H1 (cell line): ENCODE data around the gene SKIDA1. TPM values are rescaled to one million over a fixed set of nuclear protein-coding genes. Genes with fewer than 3 reads are reported as not detected.

Experiments used
- CTCF ChIA-PET: fragments of 300-600 bp; sonication (Branson Sonifier 250); formaldehyde crosslinking; loops from one replicate; lab custom pipeline; 2021; ENCODE audit not compliant: partially characterized antibody; lab: Charles Lee
- POLR2A ChIA-PET: fragments of 300-600 bp; sonication (Branson Sonifier 250); formaldehyde crosslinking; loops from one replicate; lab custom pipeline; 2021; ENCODE audit warnings: inconsistent platforms; ENCODE audit not compliant: partially characterized antibody; lab: Charles Lee
- DNase-seq, 2 experiments: peaks; one replicate each; pipeline versions ENCODE4 v3.0.0 to v3.0.0-alpha.2; 2010 to 2022; ENCODE audit warnings: low spot score in 2 of 2, low read depth in 1 of 2, mixed read lengths in 1 of 2
- FAIRE-seq: peaks from 2 replicates; lab custom pipeline; 2011; peaks lifted over from hg19 to GRCh38; lab: Jason Lieb, UNC
- H2AFZ ChIP-seq: 2 replicates; pipeline ENCODE4 v1.8.1; 2012; ENCODE audit warnings: low read length, inconsistent platforms
- H2AK5ac ChIP-seq: 2 replicates; pipeline ENCODE4 v1.6.1; 2013; ENCODE audit warnings: low read depth, low read length
- H2BK120ac ChIP-seq: replicated peaks from 2 replicates; pipeline ENCODE3; 2013; ENCODE audit warnings: low read depth, low read length, inconsistent platforms
- H2BK12ac ChIP-seq: 2 replicates; pipeline ENCODE4 v1.6.1; 2013; ENCODE audit warnings: low read depth, low read length
- H2BK15ac ChIP-seq: 2 replicates; pipeline ENCODE4 v1.6.1; 2013; ENCODE audit warnings: low read length
- H2BK20ac ChIP-seq: 2 replicates; pipeline ENCODE4 v1.6.1; 2013; ENCODE audit warnings: low read length
- H2BK5ac ChIP-seq: 2 replicates; pipeline ENCODE4 v1.6.1; 2013; ENCODE audit warnings: low read depth, low read length
- H3K14ac ChIP-seq: 2 replicates; pipeline ENCODE4 v1.6.1; 2013; ENCODE audit warnings: inconsistent platforms; ENCODE audit not compliant: insufficient read length
- H3K18ac ChIP-seq: 2 replicates; pipeline ENCODE4 v1.6.1; 2013; ENCODE audit warnings: low read length; ENCODE audit errors: extremely low read depth
- H3K23ac ChIP-seq: 2 replicates; pipeline ENCODE4 v1.6.1; 2013; ENCODE audit warnings: inconsistent platforms; ENCODE audit not compliant: insufficient read length
- H3K23me2 ChIP-seq: 2 replicates; pipeline ENCODE4 v1.6.1; 2013; ENCODE audit warnings: low read depth, low read length
- H3K27ac ChIP-seq: 2 replicates; pipeline ENCODE4 v1.6.1; 2011; ENCODE audit warnings: low read depth, low read length, inconsistent platforms
- H3K27me3 ChIP-seq, 4 experiments: replicated peaks in 1 of 4; 1 replicate in 1 of 4; 2 replicates in 3 of 4; pipeline versions ENCODE4 v1.6.1 to v1.8.1; 2011 to 2013; ENCODE audit warnings: low read length in 3 of 4, mild to moderate bottlenecking in 3 of 4, inconsistent platforms in 2 of 4, mixed read lengths in 2 of 4, moderate library complexity in 1 of 4; ENCODE audit not compliant: control insufficient read depth in 3 of 4, insufficient read depth in 3 of 4; ENCODE audit errors: extremely low read depth in 1 of 4
- H3K36me3 ChIP-seq, 4 experiments: 2 replicates each; pipeline versions ENCODE4 v1.6.1 to v1.8.1; 2011 to 2013; ENCODE audit warnings: mild to moderate bottlenecking in 4 of 4, low read length in 3 of 4, moderate library complexity in 2 of 4, control low read depth in 1 of 4, inconsistent platforms in 1 of 4; ENCODE audit not compliant: insufficient read depth in 4 of 4, control insufficient read depth in 2 of 4
- H3K4ac ChIP-seq: replicated peaks from 2 replicates; pipeline ENCODE3; 2013; ENCODE audit warnings: low read length, low read depth, mixed read lengths, inconsistent platforms; ENCODE audit not compliant: insufficient read length
- H3K4me1 ChIP-seq, 4 experiments: replicated peaks in 1 of 4; 1 replicate in 1 of 4; 2 replicates in 3 of 4; pipeline versions ENCODE4 v1.6.1 to v1.8.1; 2011 to 2013; ENCODE audit warnings: low read length in 3 of 4, inconsistent platforms in 2 of 4, mixed read lengths in 1 of 4; ENCODE audit not compliant: insufficient read depth in 4 of 4, control insufficient read depth in 3 of 4
- H3K4me2 ChIP-seq, 2 experiments: 2 replicates each; pipeline versions ENCODE4 v1.6.1 to v1.8.1; 2011 to 2013; ENCODE audit warnings: low read depth in 2 of 2, low read length in 2 of 2, control low read depth in 1 of 2, inconsistent platforms in 1 of 2, mild to moderate bottlenecking in 1 of 2; ENCODE audit not compliant: insufficient read depth in 1 of 2
- H3K4me3 ChIP-seq, 4 experiments: fragments of 200-600, 300-600 bp in 1 of 4; sonication (generic), shearing (Covaris generic), sonication (Bioruptor Twin) in 1 of 4; 2 replicates each; pipeline versions ENCODE4 v1.5.1 to v1.8.1; 2011 to 2016; ENCODE audit warnings: low read length in 4 of 4, low read depth in 3 of 4, control low read depth in 2 of 4, inconsistent platforms in 2 of 4, mild to moderate bottlenecking in 2 of 4, mixed read lengths in 1 of 4, moderate library complexity in 1 of 4; ENCODE audit not compliant: insufficient read depth in 2 of 4; ENCODE audit errors: extremely low read depth in 1 of 4
- H3K56ac ChIP-seq: replicated peaks from 2 replicates; pipeline ENCODE3; 2013; ENCODE audit warnings: low read depth, mild to moderate bottlenecking, mixed read lengths, low read length, inconsistent platforms; ENCODE audit not compliant: insufficient read length
- H3K79me1 ChIP-seq: 2 replicates; pipeline ENCODE4 v1.6.1; 2013; ENCODE audit warnings: low read depth, low read length, control low read depth
- H3K79me2 ChIP-seq, 2 experiments: 2 replicates each; pipeline versions ENCODE4 v1.6.1 to v1.8.1; 2012 to 2013; ENCODE audit warnings: low read length in 2 of 2, mild to moderate bottlenecking in 2 of 2, inconsistent platforms in 1 of 2; ENCODE audit not compliant: insufficient read depth in 2 of 2, control insufficient read depth in 1 of 2
- H3K9ac ChIP-seq, 4 experiments: replicated peaks in 1 of 4; 1 replicate in 1 of 4; 2 replicates in 3 of 4; pipeline versions ENCODE4 v1.6.1 to v1.8.1; 2011 to 2013; ENCODE audit warnings: low read depth in 3 of 4, low read length in 3 of 4, control low read depth in 2 of 4, mild to moderate bottlenecking in 2 of 4, moderate library complexity in 2 of 4, inconsistent platforms in 1 of 4; ENCODE audit errors: extremely low read depth in 1 of 4
- H3K9me3 ChIP-seq, 2 experiments: 2 replicates each; pipeline versions ENCODE4 v1.6.1 to v1.8.1; 2012 to 2013; ENCODE audit warnings: mild to moderate bottlenecking in 2 of 2, moderate library complexity in 2 of 2, control low read depth in 1 of 2, inconsistent platforms in 1 of 2, low read depth in 1 of 2, low read length in 1 of 2, mixed read lengths in 1 of 2; ENCODE audit not compliant: insufficient read depth in 2 of 2
- H4K20me1 ChIP-seq, 2 experiments: replicated peaks in 1 of 2; 2 replicates each; pipeline versions ENCODE3 to v1.8.1; 2011 to 2013; ENCODE audit warnings: inconsistent platforms in 2 of 2, low read length in 2 of 2, mild to moderate bottlenecking in 1 of 2; ENCODE audit not compliant: insufficient read depth in 2 of 2, control insufficient read depth in 1 of 2
- H4K5ac ChIP-seq: 2 replicates; pipeline ENCODE4 v1.6.1; 2013; ENCODE audit warnings: low read length, low read depth, mixed read lengths, inconsistent platforms; ENCODE audit not compliant: insufficient read length
- H4K8ac ChIP-seq: 2 replicates; pipeline ENCODE4 v1.8.0; 2013; ENCODE audit warnings: mild to moderate bottlenecking, moderate library complexity, low read length, inconsistent platforms; ENCODE audit not compliant: insufficient read depth; ENCODE audit errors: extremely low read depth
- H4K91ac ChIP-seq: replicated peaks from 2 replicates; pipeline ENCODE3; 2013; ENCODE audit warnings: low read length, mixed read lengths, inconsistent platforms; ENCODE audit not compliant: insufficient read length
- JUN ChIP-seq: IDR thresholded peaks from 2 replicates; pipeline ENCODE4 v1.6.1; 2011; ENCODE audit warnings: low read depth, mild to moderate bottlenecking, improper control_type of control experiment, low read length
- TEAD4 ChIP-seq: IDR thresholded peaks from 2 replicates; pipeline ENCODE4 v1.6.1; 2012; ENCODE audit warnings: low read depth, low read length, inconsistent platforms, mixed read lengths
- WGBS, 2 experiments: shearing (Covaris generic) in 1 of 2; methylation state at CpG; one replicate each; pipeline versions ENCODE4 v1.1.6 to v1.1.7; 2013 to 2015; ENCODE audit warnings: low lambda C conversion rate in 2 of 2, mixed read lengths in 2 of 2, inconsistent platforms in 1 of 2, low coverage in 1 of 2, missing lambda C conversion rate in 1 of 2; ENCODE audit not compliant: insufficient replicate concordance in 2 of 2, insufficient coverage in 1 of 2, insufficient read length in 1 of 2; ENCODE audit errors: extremely low coverage in 1 of 2, missing lambda C conversion rate in 1 of 2; 5-methylcytosine and 5-hydroxymethylcytosine counted together
- polyA plus RNA-seq, 7 experiments: library from polyadenylated mRNA; depleted of rRNA in 3 of 7; stranded (reverse) in 5 of 7; unstranded in 2 of 7; fragments of >200 nt in 5 of 7; fragments of 200-250 nt in 2 of 7; gene quantifications; 1 replicate in 5 of 7; 2 replicates in 1 of 7; 4 replicates in 1 of 7; pipeline versions ENCODE4 v1.2.1 to v1.2.3, GENCODE V29; 2011 to 2013; ENCODE audit warnings: missing spikeins in 2 of 7, mixed read lengths in 2 of 7
- total RNA-seq: library from RNA; stranded (reverse); fragmentation: NEBNext Ultra II Directional; extraction: Animal tissue kit (Norgen Biotek cat#: 25700); gene quantifications from 2 replicates; pipeline ENCODE4 v1.2.1, GENCODE V29; 2021

Gene SKIDA1
- total and polyA plus RNA-seq, 2 of the 8 experiments (the other 6 are each of a cell fraction or from before 2014, with no cell fraction given) = 1.5 to 8.0 TPM

GRCh38 chr10:21530641-21531040 is 5.2 kb upstream of the SKIDA1 start:
- H3K79me2 ChIP-seq = peaks cover 3 to 50% of the 10 kb centered on the region in 2 experiments; a peak in 2 of 4 replicates
- no peaks in the 10 kb centered on the region for H4K20me1 ChIP-seq
- no peak overlapping the region for H3K23ac ChIP-seq
- DNase-seq (no peak), FAIRE-seq (no peak)
- H3K79me1 ChIP-seq = no peaks in the 10 kb centered on the region
- ChIA-PET POLR2A (interaction anchor here (1.1 to 17.3 kb wide), 3 partner anchors 8 to 33 kb away, joined by 3 to 322 read pairs (median 4); no protein-coding TSS in a partner anchor), CTCF (interaction anchor here (0.8 kb wide), 1 partner anchor 16 kb away, joined by 3 read pairs; no protein-coding TSS in a partner anchor)
- H2BK15ac ChIP-seq = no peak overlapping the region
- H3K56ac ChIP-seq = no peak overlapping the region
- H2AFZ ChIP-seq = no peak overlapping the region
- no peak overlapping the region for H3K4me3 ChIP-seq
- H2BK20ac ChIP-seq = no peak overlapping the region
- no peak overlapping the region for H2BK120ac ChIP-seq
- H3K4me2 ChIP-seq = no peak overlapping the region
- no peak overlapping the region for H2AK5ac ChIP-seq
- H2BK12ac ChIP-seq = no peak overlapping the region
- peaks cover 6% of the 10 kb centered on the region; the same call in 1 of the 2 replicates for H3K23me2 ChIP-seq
- H3K36me3 ChIP-seq = no peaks in the 10 kb centered on the region
- no peaks in the 10 kb centered on the region for H3K9me3 ChIP-seq
- H3K14ac ChIP-seq = no peak overlapping the region
- H2BK5ac ChIP-seq = no peak overlapping the region
- H4K91ac ChIP-seq = no peak overlapping the region
- no peak overlapping the region for H3K4ac ChIP-seq
- TF ChIP-seq TEAD4 (no peak), JUN (no peak)
- TF ChIP-seq, all 59 proteins: peak for 0
- 97% methylated on average over 1 of the region's 1 CpG; no CpG with 5 or more reads in 1 of the 2 experiments for WGBS, 2 experiments
- no peak overlapping the region for H3K18ac ChIP-seq
- H3K9ac ChIP-seq = no peak overlapping the region
- H3K4me1 ChIP-seq = peaks cover 0 to 14% (median 6%) of the 10 kb centered on the region in 4 experiments; a peak in 5 of 7 replicates
- H3K27me3 ChIP-seq = no peaks in the 10 kb centered on the region
- no peak overlapping the region for H3K27ac ChIP-seq
- H4K5ac ChIP-seq = no peak overlapping the region
- H4K8ac ChIP-seq = no peak overlapping the region
